Stimulated activated naive CD8-positive, alpha-beta T cell treated with anti-CD3 and anti-CD28 coated beads, Interleukin-15, Interleukin-2, amounts not matched to agents 100 ng/mL and 50 ng/mL, for 24 hours (primary cell): ENCODE data around the gene BAAT.
A peak's percentile ranks its signal among the peaks of the same experiment; 100 is the strongest.

ENCODE experiments used
- H3K27ac Mint-ChIP-seq: one replicate; pipeline ENCODE4 v1.8.0; 2021; ENCODE audit warnings: mild to moderate bottlenecking, mixed read lengths
- H3K27me3 Mint-ChIP-seq: one replicate; pipeline ENCODE4 v1.8.0; 2021; ENCODE audit warnings: mixed read lengths
- H3K36me3 Mint-ChIP-seq: one replicate; pipeline ENCODE4 v1.8.0; 2021; ENCODE audit warnings: low read depth, mixed read lengths
- H3K4me1 Mint-ChIP-seq: one replicate; pipeline ENCODE4 v1.8.0; 2021; ENCODE audit warnings: low read depth, mixed read lengths
- H3K4me3 Mint-ChIP-seq: one replicate; pipeline ENCODE4 v1.8.0; 2021; ENCODE audit warnings: mild to moderate bottlenecking, mixed read lengths
- H3K9me3 Mint-ChIP-seq: one replicate; pipeline ENCODE4 v1.8.0; 2021; ENCODE audit warnings: mixed read lengths

BAAT gene

GRCh38 chr9:101409079-101409477, 24.3 kb upstream of the BAAT start:
- Mint-ChIP-seq H3K4me3 (no peak overlapping the region), H3K4me1 (no peaks in the 10 kb centered on the region), H3K27me3 (no peaks in the 10 kb centered on the region), H3K27ac (no peak overlapping the region), H3K36me3 (peaks cover 84% of the 10 kb centered on the region), H3K9me3 (peaks cover 69% of the 10 kb centered on the region)

GRCh38 chr9:101408374-101409078, 23.7 kb upstream of the BAAT start:
- Mint-ChIP-seq H3K27ac (no peak overlapping the region), H3K27me3 (no peaks in the 10 kb centered on the region), H3K36me3 (peaks cover 86% of the 10 kb centered on the region), H3K4me3 (no peak overlapping the region), H3K9me3 (peaks cover 70% of the 10 kb centered on the region), H3K4me1 (no peaks in the 10 kb centered on the region)

GRCh38 chr9:101403516-101404285, 18.9 kb upstream of the BAAT start:
- Mint-ChIP-seq H3K36me3 (peaks cover 87% of the 10 kb centered on the region), H3K27me3 (no peaks in the 10 kb centered on the region), H3K4me1 (peaks cover 39% of the 10 kb centered on the region), H3K27ac (no peak overlapping the region), H3K9me3 (peaks cover 68% of the 10 kb centered on the region), H3K4me3 (no peak overlapping the region)

- peaks cover 65% of the 10 kb centered on the region for H3K4me1 Mint-ChIP-seq
- H3K9me3 Mint-ChIP-seq: peaks cover 42% of the 10 kb centered on the region
- peaks cover 85% of the 10 kb centered on the region for H3K36me3 Mint-ChIP-seq
- H3K27ac Mint-ChIP-seq: peak overlapping the region; percentile 90
- peak overlapping the region; percentile 100 for H3K4me3 Mint-ChIP-seq
- H3K27me3 Mint-ChIP-seq: no peaks in the 10 kb centered on the region
Measured at GRCh38 chr9:101400120-101400519, 15.3 kb upstream of the BAAT start.

GRCh38 chr9:101399643-101399970, 14.8 kb upstream of the BAAT start:
- H3K27me3 Mint-ChIP-seq: no peaks in the 10 kb centered on the region
- peak overlapping the region; percentile 100 for H3K4me3 Mint-ChIP-seq
- peaks cover 40% of the 10 kb centered on the region for H3K9me3 Mint-ChIP-seq
- peaks cover 70% of the 10 kb centered on the region for H3K4me1 Mint-ChIP-seq
- H3K27ac Mint-ChIP-seq: peak overlapping the region; percentile 100
- H3K36me3 Mint-ChIP-seq: peaks cover 85% of the 10 kb centered on the region

- Mint-ChIP-seq H3K27me3 (no peaks in the 10 kb centered on the region), H3K9me3 (peaks cover 41% of the 10 kb centered on the region), H3K36me3 (peaks cover 85% of the 10 kb centered on the region), H3K4me1 (peaks cover 76% of the 10 kb centered on the region), H3K4me3 (peak overlapping the region; percentile 100), H3K27ac (peak overlapping the region; percentile 100)
Measured at GRCh38 chr9:101398930-101399642, 14.3 kb upstream of the BAAT start.

GRCh38 chr9:101398068-101398929, 13.5 kb upstream of the BAAT start, which contains the start of the genes MRPL50 and ZNF189:
TSS of gene MRPL50 (minus strand) at chr9:101398618. CDS start at chr9:101398592, 26 bp downstream.
TSS of gene ZNF189 (plus strand) at chr9:101398851. CDS start at chr9:101399157, 306 bp downstream.
- Mint-ChIP-seq H3K27ac (peak within 1 kb of the TSS; percentile 100), H3K9me3 (peaks cover 34% of the 10 kb centered on the region), H3K4me1 (peaks cover 82% of the 10 kb centered on the region), H3K4me3 (peak within 1 kb of the TSS; percentile 100), H3K27me3 (no peaks in the 10 kb centered on the region), H3K36me3 (peaks cover 85% of the 10 kb centered on the region)

GRCh38 chr9:101397746-101398067, 12.9 kb upstream of the BAAT start:
- H3K4me1 Mint-ChIP-seq: peaks cover 82% of the 10 kb centered on the region
- H3K9me3 Mint-ChIP-seq: peaks cover 34% of the 10 kb centered on the region
- peak overlapping the region; percentile 100 for H3K4me3 Mint-ChIP-seq
- H3K36me3 Mint-ChIP-seq: peaks cover 85% of the 10 kb centered on the region
- no peaks in the 10 kb centered on the region for H3K27me3 Mint-ChIP-seq
- peak overlapping the region; percentile 100 for H3K27ac Mint-ChIP-seq

GRCh38 chr9:101394687-101395086, 9.9 kb upstream of the BAAT start:
- peaks cover 66% of the 10 kb centered on the region for H3K4me1 Mint-ChIP-seq
- no peaks in the 10 kb centered on the region for H3K27me3 Mint-ChIP-seq
- H3K27ac Mint-ChIP-seq: no peak overlapping the region
- peaks cover 86% of the 10 kb centered on the region for H3K36me3 Mint-ChIP-seq
- peaks cover 27% of the 10 kb centered on the region for H3K9me3 Mint-ChIP-seq
- H3K4me3 Mint-ChIP-seq: peak overlapping the region; percentile 36

GRCh38 chr9:101393135-101393534, 8.3 kb upstream of the BAAT start:
- Mint-ChIP-seq H3K27me3 (no peaks in the 10 kb centered on the region), H3K27ac (no peak overlapping the region), H3K9me3 (peaks cover 27% of the 10 kb centered on the region), H3K4me3 (no peak overlapping the region), H3K36me3 (peaks cover 95% of the 10 kb centered on the region), H3K4me1 (peaks cover 62% of the 10 kb centered on the region)

GRCh38 chr9:101388507-101388993, 3.7 kb upstream of the BAAT start:
- Mint-ChIP-seq H3K9me3 (peaks cover 28% of the 10 kb centered on the region), H3K4me3 (no peak overlapping the region), H3K4me1 (peaks cover 21% of the 10 kb centered on the region), H3K27me3 (no peaks in the 10 kb centered on the region), H3K36me3 (peaks cover 78% of the 10 kb centered on the region), H3K27ac (no peak overlapping the region)

- Mint-ChIP-seq H3K9me3 (peaks cover 25% of the 10 kb centered on the region), H3K27ac (no peak overlapping the region), H3K4me1 (peaks cover 15% of the 10 kb centered on the region), H3K36me3 (peaks cover 73% of the 10 kb centered on the region), H3K4me3 (no peak overlapping the region), H3K27me3 (no peaks in the 10 kb centered on the region)
Measured at GRCh38 chr9:101387871-101388506, 3.2 kb upstream of the BAAT start.

GRCh38 chr9:101383361-101383760, 1.4 kb downstream of the BAAT start:
- no peaks in the 10 kb centered on the region for H3K4me1 Mint-ChIP-seq
- H3K4me3 Mint-ChIP-seq: no peak overlapping the region
- peaks cover 32% of the 10 kb centered on the region for H3K36me3 Mint-ChIP-seq
- peaks cover 5% of the 10 kb centered on the region for H3K27me3 Mint-ChIP-seq
- no peak overlapping the region for H3K27ac Mint-ChIP-seq
- peaks cover 13% of the 10 kb centered on the region for H3K9me3 Mint-ChIP-seq

GRCh38 chr9:101381833-101382342, 2.9 kb downstream of the BAAT start:
- Mint-ChIP-seq H3K36me3 (peaks cover 21% of the 10 kb centered on the region), H3K27ac (no peak overlapping the region), H3K4me1 (no peaks in the 10 kb centered on the region), H3K9me3 (peaks cover 13% of the 10 kb centered on the region), H3K27me3 (peaks cover 11% of the 10 kb centered on the region), H3K4me3 (no peak overlapping the region)
